Neural cell (in vitro differentiated cells): Measurements from ENCODE around the gene IRX4.

Source experiments
- EP300 ChIP-seq: fragments of 450-650 bp; conservative IDR thresholded peaks from 2 replicates; pipeline ENCODE4 v1.6.1; 2014; ENCODE audit warnings: antibody characterized with exemption, mild to moderate bottlenecking, moderate library complexity; ENCODE audit not compliant: poor library complexity, severe bottlenecking
- EZH2 ChIP-seq: fragments of 200-600, 300-800 bp; shearing (Covaris generic), sonication (generic); IDR thresholded peaks from 2 replicates; pipeline ENCODE4 v1.6.1; 2014; ENCODE audit warnings: antibody characterized with exemption, low read length, borderline replicate concordance, mild to moderate bottlenecking; ENCODE audit not compliant: insufficient read depth, poor library complexity, severe bottlenecking
- MXI1 ChIP-seq: fragments of 450-650 bp; conservative IDR thresholded peaks from 2 replicates; pipeline ENCODE4 v1.6.1; 2014; ENCODE audit warnings: antibody characterized with exemption, mild to moderate bottlenecking; ENCODE audit not compliant: poor library complexity, severe bottlenecking
- POLR2AphosphoS5 ChIP-seq: IDR thresholded peaks from 2 replicates; pipeline ENCODE4 v1.6.1; 2012
- RAD21 ChIP-seq: fragments of 450-650 bp; conservative IDR thresholded peaks from 2 replicates; pipeline ENCODE4 v1.6.1; 2014; ENCODE audit warnings: antibody characterized with exemption, mild to moderate bottlenecking, moderate library complexity
- SMC3 ChIP-seq: fragments of 450-650 bp; conservative IDR thresholded peaks from 2 replicates; pipeline ENCODE4 v1.6.1; 2014; ENCODE audit warnings: antibody characterized with exemption, mild to moderate bottlenecking, moderate library complexity; ENCODE audit not compliant: poor library complexity
- TAF1 ChIP-seq: IDR thresholded peaks from 2 replicates; pipeline ENCODE4 v1.6.1; 2012; ENCODE audit warnings: low read depth
- TF ChIP-seq, protein P1 (sequence below): fragments of 450-650 bp; IDR thresholded peaks from 2 replicates; pipeline ENCODE4 v1.5.1; 2014; ENCODE audit warnings: antibody characterized with exemption, mild to moderate bottlenecking, moderate library complexity; ENCODE audit not compliant: poor library complexity, severe bottlenecking
- TF ChIP-seq, protein P2 (sequence below): IDR thresholded peaks from 2 replicates; pipeline ENCODE4 v1.6.1; 2012; ENCODE audit warnings: borderline replicate concordance

DNA sequence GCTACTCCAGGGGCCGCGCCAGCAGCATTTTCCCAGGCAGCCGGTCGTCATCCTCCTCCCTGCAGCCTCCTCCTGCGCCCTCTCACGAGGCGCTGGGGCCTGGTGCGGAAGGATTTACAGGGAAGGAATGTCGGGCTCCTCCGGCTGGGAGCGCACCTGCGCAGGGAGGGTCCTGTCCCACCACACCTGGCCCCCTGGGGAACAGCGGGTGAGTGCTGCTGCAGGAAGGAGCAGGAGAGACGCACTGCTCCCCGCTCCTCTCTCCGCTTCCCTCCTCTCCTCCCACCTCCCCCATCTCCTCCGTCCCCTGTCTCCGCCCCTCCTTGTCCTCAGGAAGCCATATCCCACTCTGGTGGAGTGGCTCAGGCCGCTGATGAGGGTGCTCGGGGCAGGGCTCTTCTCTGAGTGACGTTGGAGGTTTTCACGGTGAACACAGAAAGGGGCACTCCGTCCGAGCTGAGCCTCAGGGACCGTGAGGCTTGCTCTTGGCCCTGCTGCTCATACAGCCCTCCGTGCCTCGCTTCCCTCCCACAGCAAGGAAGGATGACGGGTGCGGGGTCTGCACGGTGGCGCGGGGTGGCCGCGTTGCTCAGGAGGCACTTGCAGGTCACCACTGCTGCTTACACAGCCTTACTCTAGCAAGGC, 31.3 kb downstream of the IRX4 start:
- TF ChIP-seq POLR2AphosphoS5, result no peak
- TF ChIP-seq, protein P1, sequence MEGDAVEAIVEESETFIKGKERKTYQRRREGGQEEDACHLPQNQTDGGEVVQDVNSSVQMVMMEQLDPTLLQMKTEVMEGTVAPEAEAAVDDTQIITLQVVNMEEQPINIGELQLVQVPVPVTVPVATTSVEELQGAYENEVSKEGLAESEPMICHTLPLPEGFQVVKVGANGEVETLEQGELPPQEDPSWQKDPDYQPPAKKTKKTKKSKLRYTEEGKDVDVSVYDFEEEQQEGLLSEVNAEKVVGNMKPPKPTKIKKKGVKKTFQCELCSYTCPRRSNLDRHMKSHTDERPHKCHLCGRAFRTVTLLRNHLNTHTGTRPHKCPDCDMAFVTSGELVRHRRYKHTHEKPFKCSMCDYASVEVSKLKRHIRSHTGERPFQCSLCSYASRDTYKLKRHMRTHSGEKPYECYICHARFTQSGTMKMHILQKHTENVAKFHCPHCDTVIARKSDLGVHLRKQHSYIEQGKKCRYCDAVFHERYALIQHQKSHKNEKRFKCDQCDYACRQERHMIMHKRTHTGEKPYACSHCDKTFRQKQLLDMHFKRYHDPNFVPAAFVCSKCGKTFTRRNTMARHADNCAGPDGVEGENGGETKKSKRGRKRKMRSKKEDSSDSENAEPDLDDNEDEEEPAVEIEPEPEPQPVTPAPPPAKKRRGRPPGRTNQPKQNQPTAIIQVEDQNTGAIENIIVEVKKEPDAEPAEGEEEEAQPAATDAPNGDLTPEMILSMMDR, result no peak
- no peak for TF ChIP-seq RAD21
- TF ChIP-seq, protein P2, sequence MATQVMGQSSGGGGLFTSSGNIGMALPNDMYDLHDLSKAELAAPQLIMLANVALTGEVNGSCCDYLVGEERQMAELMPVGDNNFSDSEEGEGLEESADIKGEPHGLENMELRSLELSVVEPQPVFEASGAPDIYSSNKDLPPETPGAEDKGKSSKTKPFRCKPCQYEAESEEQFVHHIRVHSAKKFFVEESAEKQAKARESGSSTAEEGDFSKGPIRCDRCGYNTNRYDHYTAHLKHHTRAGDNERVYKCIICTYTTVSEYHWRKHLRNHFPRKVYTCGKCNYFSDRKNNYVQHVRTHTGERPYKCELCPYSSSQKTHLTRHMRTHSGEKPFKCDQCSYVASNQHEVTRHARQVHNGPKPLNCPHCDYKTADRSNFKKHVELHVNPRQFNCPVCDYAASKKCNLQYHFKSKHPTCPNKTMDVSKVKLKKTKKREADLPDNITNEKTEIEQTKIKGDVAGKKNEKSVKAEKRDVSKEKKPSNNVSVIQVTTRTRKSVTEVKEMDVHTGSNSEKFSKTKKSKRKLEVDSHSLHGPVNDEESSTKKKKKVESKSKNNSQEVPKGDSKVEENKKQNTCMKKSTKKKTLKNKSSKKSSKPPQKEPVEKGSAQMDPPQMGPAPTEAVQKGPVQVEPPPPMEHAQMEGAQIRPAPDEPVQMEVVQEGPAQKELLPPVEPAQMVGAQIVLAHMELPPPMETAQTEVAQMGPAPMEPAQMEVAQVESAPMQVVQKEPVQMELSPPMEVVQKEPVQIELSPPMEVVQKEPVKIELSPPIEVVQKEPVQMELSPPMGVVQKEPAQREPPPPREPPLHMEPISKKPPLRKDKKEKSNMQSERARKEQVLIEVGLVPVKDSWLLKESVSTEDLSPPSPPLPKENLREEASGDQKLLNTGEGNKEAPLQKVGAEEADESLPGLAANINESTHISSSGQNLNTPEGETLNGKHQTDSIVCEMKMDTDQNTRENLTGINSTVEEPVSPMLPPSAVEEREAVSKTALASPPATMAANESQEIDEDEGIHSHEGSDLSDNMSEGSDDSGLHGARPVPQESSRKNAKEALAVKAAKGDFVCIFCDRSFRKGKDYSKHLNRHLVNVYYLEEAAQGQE, result no peak
- TF ChIP-seq TAF1, result no peak
- TF ChIP-seq EZH2, result no peak
- no peak for TF ChIP-seq SMC3
- no peak for TF ChIP-seq EP300
- no peak for TF ChIP-seq MXI1
